ENCODE results near the gene TSPAN14. TPM values are rescaled to one million over a fixed set of nuclear protein-coding genes. Genes with fewer than 3 reads are reported as not detected.

TSPAN14 gene, protein sequence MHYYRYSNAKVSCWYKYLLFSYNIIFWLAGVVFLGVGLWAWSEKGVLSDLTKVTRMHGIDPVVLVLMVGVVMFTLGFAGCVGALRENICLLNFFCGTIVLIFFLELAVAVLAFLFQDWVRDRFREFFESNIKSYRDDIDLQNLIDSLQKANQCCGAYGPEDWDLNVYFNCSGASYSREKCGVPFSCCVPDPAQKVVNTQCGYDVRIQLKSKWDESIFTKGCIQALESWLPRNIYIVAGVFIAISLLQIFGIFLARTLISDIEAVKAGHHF
- total RNA-seq: 10 to 100 TPM; 27.0 to 36.8 TPM
- polyA plus RNA-seq: 10 to 100 TPM; 19.9 to 27.6 TPM

DNA sequence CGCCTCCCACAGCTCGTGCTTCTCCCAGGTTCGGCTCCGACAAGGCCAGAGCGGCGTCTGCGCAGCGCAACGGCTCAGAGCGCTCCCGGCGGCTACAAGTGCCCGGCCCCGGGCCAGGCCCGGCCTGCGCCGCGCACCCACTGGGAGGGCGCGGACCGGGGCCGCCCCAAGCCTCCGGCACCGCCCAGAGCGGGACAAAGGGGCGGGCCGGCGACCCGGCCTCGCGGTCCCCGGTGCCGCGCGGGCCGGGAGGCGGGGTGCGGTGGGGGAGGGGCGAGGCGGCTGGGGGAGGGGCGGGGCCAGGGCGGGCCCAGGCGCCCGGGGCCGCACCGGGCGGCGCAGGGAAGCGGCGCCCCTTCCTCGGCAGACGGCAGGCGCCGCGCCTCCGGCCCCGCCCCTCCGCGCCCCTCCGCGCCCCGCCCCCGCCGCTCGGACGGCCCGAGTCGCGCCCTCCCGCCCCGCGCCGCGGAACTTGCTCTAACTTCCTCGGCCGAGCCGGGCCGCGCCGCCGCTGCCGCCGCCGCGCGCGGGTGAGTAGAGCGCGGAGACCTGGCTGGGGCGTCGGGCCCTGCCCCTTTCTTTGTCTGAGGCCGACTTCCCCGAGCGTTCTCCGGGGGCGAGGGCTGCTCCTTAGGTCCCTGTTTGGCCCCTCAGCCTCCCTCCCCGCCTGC is at the start of gene TSPAN14:
Gene TSPAN14 (plus strand): TSS at position 469 of the 671 bp plus-strand sequence. CDS start 34,924 bp downstream, outside the sequence.
- TF ChIP-seq SP1 (IDR thresholded peaks at IDR 0.05) (no peak), JUND (IDR thresholded peaks at IDR 0.05) (no peak), RXRA (IDR thresholded peaks at IDR 0.05) (no peak), EGR1 (IDR thresholded peaks at IDR 0.05; ENCODE audit: low read depth in 2 of 2) (no peak), FOXA2 (IDR thresholded peaks at IDR 0.05) (no peak), GABPA (IDR thresholded peaks at IDR 0.05 in 1 of 2, conservative IDR thresholded peaks at IDR 0.05 in 1 of 2) (no peak), NR2F2 (IDR thresholded peaks at IDR 0.05) (no peak), TAF1 (conservative IDR thresholded peaks at IDR 0.05) (no peak), HNF4G (IDR thresholded peaks at IDR 0.05) (no peak), HNF4A (conservative IDR thresholded peaks at IDR 0.05) (no peak), YY1 (IDR thresholded peaks at IDR 0.05) (no peak), RAD21 (IDR thresholded peaks at IDR 0.05) (no peak), FOXA1 (IDR thresholded peaks at IDR 0.05) (no peak)
- TF ChIP-seq, protein P1, sequence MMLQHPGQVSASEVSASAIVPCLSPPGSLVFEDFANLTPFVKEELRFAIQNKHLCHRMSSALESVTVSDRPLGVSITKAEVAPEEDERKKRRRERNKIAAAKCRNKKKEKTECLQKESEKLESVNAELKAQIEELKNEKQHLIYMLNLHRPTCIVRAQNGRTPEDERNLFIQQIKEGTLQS (IDR thresholded peaks at IDR 0.05): no peak
- TF ChIP-seq, protein P2, sequence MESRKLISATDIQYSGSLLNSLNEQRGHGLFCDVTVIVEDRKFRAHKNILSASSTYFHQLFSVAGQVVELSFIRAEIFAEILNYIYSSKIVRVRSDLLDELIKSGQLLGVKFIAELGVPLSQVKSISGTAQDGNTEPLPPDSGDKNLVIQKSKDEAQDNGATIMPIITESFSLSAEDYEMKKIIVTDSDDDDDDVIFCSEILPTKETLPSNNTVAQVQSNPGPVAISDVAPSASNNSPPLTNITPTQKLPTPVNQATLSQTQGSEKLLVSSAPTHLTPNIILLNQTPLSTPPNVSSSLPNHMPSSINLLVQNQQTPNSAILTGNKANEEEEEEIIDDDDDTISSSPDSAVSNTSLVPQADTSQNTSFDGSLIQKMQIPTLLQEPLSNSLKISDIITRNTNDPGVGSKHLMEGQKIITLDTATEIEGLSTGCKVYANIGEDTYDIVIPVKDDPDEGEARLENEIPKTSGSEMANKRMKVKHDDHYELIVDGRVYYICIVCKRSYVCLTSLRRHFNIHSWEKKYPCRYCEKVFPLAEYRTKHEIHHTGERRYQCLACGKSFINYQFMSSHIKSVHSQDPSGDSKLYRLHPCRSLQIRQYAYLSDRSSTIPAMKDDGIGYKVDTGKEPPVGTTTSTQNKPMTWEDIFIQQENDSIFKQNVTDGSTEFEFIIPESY (IDR thresholded peaks at IDR 0.05): no peak
- TF ChIP-seq, protein P3, sequence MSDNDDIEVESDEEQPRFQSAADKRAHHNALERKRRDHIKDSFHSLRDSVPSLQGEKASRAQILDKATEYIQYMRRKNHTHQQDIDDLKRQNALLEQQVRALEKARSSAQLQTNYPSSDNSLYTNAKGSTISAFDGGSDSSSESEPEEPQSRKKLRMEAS (IDR thresholded peaks at IDR 0.05): no peak
- TF ChIP-seq, protein P4, sequence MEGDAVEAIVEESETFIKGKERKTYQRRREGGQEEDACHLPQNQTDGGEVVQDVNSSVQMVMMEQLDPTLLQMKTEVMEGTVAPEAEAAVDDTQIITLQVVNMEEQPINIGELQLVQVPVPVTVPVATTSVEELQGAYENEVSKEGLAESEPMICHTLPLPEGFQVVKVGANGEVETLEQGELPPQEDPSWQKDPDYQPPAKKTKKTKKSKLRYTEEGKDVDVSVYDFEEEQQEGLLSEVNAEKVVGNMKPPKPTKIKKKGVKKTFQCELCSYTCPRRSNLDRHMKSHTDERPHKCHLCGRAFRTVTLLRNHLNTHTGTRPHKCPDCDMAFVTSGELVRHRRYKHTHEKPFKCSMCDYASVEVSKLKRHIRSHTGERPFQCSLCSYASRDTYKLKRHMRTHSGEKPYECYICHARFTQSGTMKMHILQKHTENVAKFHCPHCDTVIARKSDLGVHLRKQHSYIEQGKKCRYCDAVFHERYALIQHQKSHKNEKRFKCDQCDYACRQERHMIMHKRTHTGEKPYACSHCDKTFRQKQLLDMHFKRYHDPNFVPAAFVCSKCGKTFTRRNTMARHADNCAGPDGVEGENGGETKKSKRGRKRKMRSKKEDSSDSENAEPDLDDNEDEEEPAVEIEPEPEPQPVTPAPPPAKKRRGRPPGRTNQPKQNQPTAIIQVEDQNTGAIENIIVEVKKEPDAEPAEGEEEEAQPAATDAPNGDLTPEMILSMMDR (IDR thresholded peaks at IDR 0.05; ENCODE audit: low read depth, low read length, missing input control): no peak
- TF ChIP-seq, protein P5, sequence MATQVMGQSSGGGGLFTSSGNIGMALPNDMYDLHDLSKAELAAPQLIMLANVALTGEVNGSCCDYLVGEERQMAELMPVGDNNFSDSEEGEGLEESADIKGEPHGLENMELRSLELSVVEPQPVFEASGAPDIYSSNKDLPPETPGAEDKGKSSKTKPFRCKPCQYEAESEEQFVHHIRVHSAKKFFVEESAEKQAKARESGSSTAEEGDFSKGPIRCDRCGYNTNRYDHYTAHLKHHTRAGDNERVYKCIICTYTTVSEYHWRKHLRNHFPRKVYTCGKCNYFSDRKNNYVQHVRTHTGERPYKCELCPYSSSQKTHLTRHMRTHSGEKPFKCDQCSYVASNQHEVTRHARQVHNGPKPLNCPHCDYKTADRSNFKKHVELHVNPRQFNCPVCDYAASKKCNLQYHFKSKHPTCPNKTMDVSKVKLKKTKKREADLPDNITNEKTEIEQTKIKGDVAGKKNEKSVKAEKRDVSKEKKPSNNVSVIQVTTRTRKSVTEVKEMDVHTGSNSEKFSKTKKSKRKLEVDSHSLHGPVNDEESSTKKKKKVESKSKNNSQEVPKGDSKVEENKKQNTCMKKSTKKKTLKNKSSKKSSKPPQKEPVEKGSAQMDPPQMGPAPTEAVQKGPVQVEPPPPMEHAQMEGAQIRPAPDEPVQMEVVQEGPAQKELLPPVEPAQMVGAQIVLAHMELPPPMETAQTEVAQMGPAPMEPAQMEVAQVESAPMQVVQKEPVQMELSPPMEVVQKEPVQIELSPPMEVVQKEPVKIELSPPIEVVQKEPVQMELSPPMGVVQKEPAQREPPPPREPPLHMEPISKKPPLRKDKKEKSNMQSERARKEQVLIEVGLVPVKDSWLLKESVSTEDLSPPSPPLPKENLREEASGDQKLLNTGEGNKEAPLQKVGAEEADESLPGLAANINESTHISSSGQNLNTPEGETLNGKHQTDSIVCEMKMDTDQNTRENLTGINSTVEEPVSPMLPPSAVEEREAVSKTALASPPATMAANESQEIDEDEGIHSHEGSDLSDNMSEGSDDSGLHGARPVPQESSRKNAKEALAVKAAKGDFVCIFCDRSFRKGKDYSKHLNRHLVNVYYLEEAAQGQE (IDR thresholded peaks at IDR 0.05): no peak
- peaks cover 6 to 27% (median 16%) of the 10 kb centered on the region in 4 donors for H3K4me1 ChIP-seq (ENCODE audit: control insufficient read depth in 4 of 4, insufficient read depth in 4 of 4, low read length in 3 of 4)
- H3K27me3 ChIP-seq (ENCODE audit: control insufficient read depth in 4 of 4, insufficient read depth in 4 of 4, low read length in 3 of 4): no peaks in the 10 kb centered on the region

More for the DNA sequence above, at the start of gene TSPAN14:
- peak; percentile 89 for DNase-seq (ENCODE audit: low spot score)
- Histone ChIP-seq H3K9ac (ENCODE audit: low read depth in 1 of 2, low read length in 2 of 2) (peak within 1 kb of the TSS; percentile 54 to 78), H3K9me3 (ENCODE audit: control insufficient read depth in 4 of 4, low read length in 3 of 4) (no peaks in the 10 kb centered on the region), H3K36me3 (ENCODE audit: control insufficient read depth in 4 of 4, insufficient read depth in 3 of 4, low read depth in 1 of 4, low read length in 3 of 4) (no peaks in the 10 kb centered on the region), H3K4me3 (ENCODE audit: low read depth in 1 of 3, low read length in 3 of 3) (peak within 1 kb of the TSS; percentile 75 to 89 (median 76)), H3K27ac (ENCODE audit: low read depth in 1 of 2, low read length in 2 of 2) (peak within 1 kb of the TSS; percentile 83 to 88)
- under 1% methylated on average over 97 of the region's 97 CpGs for WGBS
